Common myeloid progenitor, CD34-positive (primary cell): Measurements from ENCODE around the gene NAT8L.

ENCODE experiments used
- CTCF ChIA-PET: fragments of 350-600 bp; sonication (Branson Sonifier 250); formaldehyde crosslinking; loops from one replicate; lab custom pipeline; 2021; ENCODE audit warnings: antibody characterized with exemption; lab: Charles Lee
- POLR2A ChIA-PET: fragments of 350-600 bp; sonication (Branson Sonifier 250); formaldehyde crosslinking; loops from one replicate; lab custom pipeline; 2021; ENCODE audit warnings: antibody characterized with exemption; lab: Charles Lee
- DNase-seq, 3 donors: peaks; one replicate each; pipeline versions ENCODE4 v3.0.0 to v3.0.0-alpha.2; 2013
- H3K27ac ChIP-seq, 2 experiments: 1 replicate in 1 of 2; 2 replicates in 1 of 2; pipeline ENCODE4 v1.7.0; 2013; ENCODE audit warnings: inconsistent platforms in 2 of 2, low read length in 2 of 2, mild to moderate bottlenecking in 2 of 2, low read depth in 1 of 2, moderate library complexity in 1 of 2; ENCODE audit not compliant: severe bottlenecking in 2 of 2, insufficient read depth in 1 of 2, poor library complexity in 1 of 2
- H3K27me3 ChIP-seq, 5 experiments: replicated peaks in 2 of 5; 1 replicate in 3 of 5; 2 replicates in 2 of 5; pipeline versions ENCODE4 v1.6.1 to v1.7.0; 2013; ENCODE audit warnings: low read length in 4 of 5, mild to moderate bottlenecking in 2 of 5, moderate library complexity in 2 of 5, inconsistent platforms in 1 of 5; ENCODE audit not compliant: insufficient read depth in 5 of 5, control insufficient read depth in 4 of 5
- H3K36me3 ChIP-seq, 4 experiments: 1 replicate in 2 of 4; 2 replicates in 2 of 4; pipeline versions ENCODE4 v1.6.1 to v1.7.0; 2013; ENCODE audit warnings: low read length in 3 of 4, control low read depth in 1 of 4, mild to moderate bottlenecking in 1 of 4; ENCODE audit not compliant: control insufficient read depth in 4 of 4, insufficient read depth in 4 of 4
- H3K4me1 ChIP-seq, 4 experiments: 1 replicate in 3 of 4; 2 replicates in 1 of 4; pipeline versions ENCODE4 v1.6.1 to v1.7.1; 2013; ENCODE audit warnings: low read length in 3 of 4, mild to moderate bottlenecking in 3 of 4, control low read depth in 1 of 4, inconsistent platforms in 1 of 4, moderate library complexity in 1 of 4; ENCODE audit not compliant: control insufficient read depth in 4 of 4, insufficient read depth in 4 of 4; ENCODE audit errors: control extremely low read depth in 1 of 4
- H3K4me3 ChIP-seq, 7 experiments: 1 replicate in 4 of 7; 2 replicates in 3 of 7; pipeline versions ENCODE4 v1.5.1 to v1.7.0; 2013; ENCODE audit warnings: mild to moderate bottlenecking in 7 of 7, low read length in 6 of 7, moderate library complexity in 6 of 7, inconsistent platforms in 2 of 7, low read depth in 2 of 7, control low read depth in 1 of 7; ENCODE audit not compliant: insufficient read depth in 4 of 7, control insufficient read depth in 1 of 7; ENCODE audit errors: extremely low read depth in 1 of 7
- H3K9me3 ChIP-seq, 5 experiments: 1 replicate in 4 of 5; 2 replicates in 1 of 5; pipeline versions ENCODE4 v1.6.1 to v1.7.1; 2013; ENCODE audit warnings: low read length in 4 of 5, mild to moderate bottlenecking in 2 of 5, inconsistent platforms in 1 of 5, low read depth in 1 of 5, moderate library complexity in 1 of 5; ENCODE audit not compliant: control insufficient read depth in 4 of 5, insufficient read depth in 2 of 5; ENCODE audit errors: control extremely low read depth in 1 of 5
- WGBS: methylation state at CpG from one replicate; pipeline ENCODE4 v1.1.5; 2013; ENCODE audit not compliant: insufficient coverage; 5-methylcytosine and 5-hydroxymethylcytosine counted together

NAT8L gene

GRCh38 chr4:2041239-2042130 lies 17.6 kb upstream of the NAT8L start:
- H3K36me3 ChIP-seq: peaks cover 0 to 3% (median 0%) of the 10 kb centered on the region in 4 experiments
- peaks cover 9 to 70% (median 22%) of the 10 kb centered on the region in 5 experiments for H3K27me3 ChIP-seq
- H3K4me3 ChIP-seq: peak overlapping the region; percentile 50 to 77 (median 68)
- H3K4me1 ChIP-seq: peaks cover 0 to 19% (median 10%) of the 10 kb centered on the region in 4 experiments
- under 1% methylated on average over 80 of the region's 94 CpGs for WGBS
- DNase-seq: peak; percentile 66 to 86 (median 82)
- ChIA-PET CTCF (no interaction called here), POLR2A (no interaction called here)
- peaks cover 0 to 2% (median 0%) of the 10 kb centered on the region in 5 experiments for H3K9me3 ChIP-seq
- no peak overlapping the region for H3K27ac ChIP-seq

GRCh38 chr4:2042204-2042946 lies 16.8 kb upstream of the NAT8L start:
- 2% methylated on average over 59 of the region's 80 CpGs for WGBS
- Histone ChIP-seq H3K36me3 (peaks cover 0 to 3% (median 0%) of the 10 kb centered on the region in 4 experiments), H3K4me1 (peaks cover 0 to 24% (median 10%) of the 10 kb centered on the region in 4 experiments), H3K27ac (no peak overlapping the region), H3K27me3 (peaks cover 9 to 75% (median 25%) of the 10 kb centered on the region in 5 experiments), H3K4me3 (peak overlapping the region in 5 of 7 experiments; percentile 50 to 77 (median 68)), H3K9me3 (peaks cover 0 to 2% (median 0%) of the 10 kb centered on the region in 5 experiments)
- CTCF ChIA-PET: no interaction called here
- POLR2A ChIA-PET: no interaction called here
- DNase-seq: peak in 1 of 3 donors; percentile 41

GRCh38 chr4:2042947-2043395 lies 16.2 kb upstream of the NAT8L start:
- DNase-seq: no peak
- ChIA-PET POLR2A (no interaction called here), CTCF (interaction anchor here (1.6 kb wide), 1 partner anchor 14 kb away, joined by 5 read pairs; no protein-coding TSS in a partner anchor)
- peaks cover 0 to 24% (median 10%) of the 10 kb centered on the region in 4 experiments for H3K4me1 ChIP-seq
- H3K27ac ChIP-seq: no peak overlapping the region
- peaks cover 9 to 81% (median 28%) of the 10 kb centered on the region in 5 experiments for H3K27me3 ChIP-seq
- peak overlapping the region in 3 of 7 experiments; percentile 26 to 77 (median 71) for H3K4me3 ChIP-seq
- peaks cover 0 to 3% (median 0%) of the 10 kb centered on the region in 4 experiments for H3K36me3 ChIP-seq
- H3K9me3 ChIP-seq: peaks cover 0 to 2% (median 0%) of the 10 kb centered on the region in 5 experiments
- 88% methylated on average over 6 of the region's 8 CpGs for WGBS

- no peak overlapping the region for H3K4me3 ChIP-seq
- WGBS: 98% methylated on average over 17 of the region's 18 CpGs
- H3K27ac ChIP-seq: no peak overlapping the region
- ChIA-PET CTCF (interaction anchor here (1.6 kb wide), 2 partner anchors 13 to 20 kb away, joined by 5 read pairs; no protein-coding TSS in a partner anchor), POLR2A (no interaction called here)
- DNase-seq: no peak
- peaks cover 7 to 80% (median 28%) of the 10 kb centered on the region in 5 experiments for H3K27me3 ChIP-seq
- H3K4me1 ChIP-seq: peaks cover 0 to 24% (median 10%) of the 10 kb centered on the region in 4 experiments
- H3K9me3 ChIP-seq: peaks cover 0 to 2% (median 0%) of the 10 kb centered on the region in 5 experiments
- H3K36me3 ChIP-seq: peaks cover 0 to 3% (median 0%) of the 10 kb centered on the region in 4 experiments
Observed at GRCh38 chr4:2043396-2044118, 15.6 kb upstream of the NAT8L start.

GRCh38 chr4:2044119-2044485 lies 15.0 kb upstream of the NAT8L start:
- Histone ChIP-seq H3K27ac (no peak overlapping the region), H3K36me3 (peaks cover 0 to 3% (median 0%) of the 10 kb centered on the region in 4 experiments), H3K9me3 (peaks cover 0 to 2% (median 0%) of the 10 kb centered on the region in 5 experiments), H3K4me3 (no peak overlapping the region), H3K4me1 (peaks cover 0 to 24% (median 10%) of the 10 kb centered on the region in 4 experiments), H3K27me3 (peaks cover 3 to 75% (median 25%) of the 10 kb centered on the region in 5 experiments)
- ChIA-PET POLR2A (no interaction called here), CTCF (interaction anchor here (1.6 kb wide), 2 partner anchors 13 to 20 kb away, joined by 5 read pairs; no protein-coding TSS in a partner anchor)
- WGBS: 95% methylated on average over 3 of the region's 6 CpGs
- no peak for DNase-seq
